HG03139 (cell line): Measurements from ENCODE around the gene DNMT3B.
"Not testable (repeated sequence)": the region's sequence is repeated elsewhere in the genome, so short reads cannot be mapped to it uniquely, and the experiment has no call there.

Experiments used
- ATAC-seq: cut with Tn5 transposase; IDR thresholded peaks from one replicate; pipeline ENCODE4 v1.9.1; 2021; ENCODE audit not compliant: unreplicated experiment

Gene DNMT3B

DNA sequence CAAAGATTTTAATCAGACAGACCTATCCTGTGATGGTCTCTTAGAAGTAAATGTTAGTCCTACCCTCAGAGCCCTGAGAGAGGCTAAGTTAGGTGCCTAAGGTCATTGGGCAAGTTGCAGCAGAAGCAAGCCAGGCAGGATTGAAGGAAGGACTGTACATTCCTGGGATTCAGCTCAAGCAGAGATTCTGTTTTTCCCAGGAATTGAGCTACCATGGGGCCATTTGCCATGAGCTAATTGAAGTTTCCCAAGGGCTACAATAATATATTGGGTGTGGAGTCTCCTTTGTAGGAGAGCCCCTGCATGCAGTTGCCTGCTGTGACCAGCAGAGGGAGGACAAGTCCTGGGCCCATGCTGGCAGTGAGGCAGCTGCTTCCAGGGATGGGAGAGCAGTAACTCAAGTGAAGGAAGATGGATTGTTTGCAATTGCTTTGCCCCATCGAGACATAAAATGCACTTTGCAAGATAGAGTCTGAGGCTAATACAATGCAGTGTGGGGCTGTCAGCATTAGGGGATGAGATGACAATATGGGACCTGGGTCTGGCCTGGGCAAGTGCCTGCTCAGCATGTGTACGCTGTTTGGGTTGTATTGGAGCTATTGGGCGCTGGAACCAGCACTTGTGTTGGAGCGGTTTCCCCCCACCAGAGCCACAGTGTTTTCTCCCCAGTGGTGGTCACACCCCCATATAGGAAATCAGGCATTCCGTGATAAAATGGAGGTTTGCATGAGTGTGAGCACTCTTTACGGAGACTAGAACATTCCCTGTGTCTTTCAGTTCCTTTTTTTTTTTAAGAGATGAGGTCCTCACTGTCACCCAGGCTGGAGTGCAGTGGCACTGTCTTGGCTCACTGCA, 27.9 kb downstream of the DNMT3B start:
- ATAC-seq = no peak

DNA sequence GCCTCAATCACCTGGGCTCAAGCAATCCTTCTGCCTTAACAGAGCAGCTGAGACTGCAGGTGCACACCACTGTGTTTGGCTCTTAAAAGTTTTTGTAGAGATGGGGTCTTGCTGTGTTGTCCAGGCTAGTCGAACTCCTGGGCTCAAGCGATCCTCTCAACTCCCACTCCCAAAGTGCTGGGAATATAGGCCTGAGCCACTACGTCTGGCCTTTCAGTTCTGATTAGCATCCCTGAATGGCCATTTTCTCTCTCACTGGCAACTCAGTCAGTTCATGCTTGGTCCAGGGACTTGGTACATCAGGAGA, 28.5 kb downstream of the DNMT3B start:
- ATAC-seq = no peak

DNA sequence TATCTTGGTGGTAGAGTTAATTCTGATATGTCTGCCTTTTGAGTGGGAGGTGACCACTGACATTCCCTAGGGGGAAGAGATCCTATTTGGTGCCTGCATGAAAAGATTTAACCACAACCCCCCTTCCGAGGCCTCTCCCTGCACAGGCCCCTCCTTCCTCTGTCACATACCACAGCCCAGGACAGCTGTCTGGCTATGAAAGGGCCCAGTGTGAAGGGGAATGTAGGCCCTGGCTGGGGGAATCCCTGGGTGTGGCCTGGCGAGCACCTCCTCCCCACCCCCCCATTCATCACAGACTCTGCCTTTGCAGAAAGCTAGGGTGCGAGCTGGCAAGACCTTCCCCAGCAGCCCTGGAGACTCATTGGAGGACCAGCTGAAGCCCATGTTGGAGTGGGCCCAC, 30.1 kb downstream of the DNMT3B start:
- no peak for ATAC-seq

DNA sequence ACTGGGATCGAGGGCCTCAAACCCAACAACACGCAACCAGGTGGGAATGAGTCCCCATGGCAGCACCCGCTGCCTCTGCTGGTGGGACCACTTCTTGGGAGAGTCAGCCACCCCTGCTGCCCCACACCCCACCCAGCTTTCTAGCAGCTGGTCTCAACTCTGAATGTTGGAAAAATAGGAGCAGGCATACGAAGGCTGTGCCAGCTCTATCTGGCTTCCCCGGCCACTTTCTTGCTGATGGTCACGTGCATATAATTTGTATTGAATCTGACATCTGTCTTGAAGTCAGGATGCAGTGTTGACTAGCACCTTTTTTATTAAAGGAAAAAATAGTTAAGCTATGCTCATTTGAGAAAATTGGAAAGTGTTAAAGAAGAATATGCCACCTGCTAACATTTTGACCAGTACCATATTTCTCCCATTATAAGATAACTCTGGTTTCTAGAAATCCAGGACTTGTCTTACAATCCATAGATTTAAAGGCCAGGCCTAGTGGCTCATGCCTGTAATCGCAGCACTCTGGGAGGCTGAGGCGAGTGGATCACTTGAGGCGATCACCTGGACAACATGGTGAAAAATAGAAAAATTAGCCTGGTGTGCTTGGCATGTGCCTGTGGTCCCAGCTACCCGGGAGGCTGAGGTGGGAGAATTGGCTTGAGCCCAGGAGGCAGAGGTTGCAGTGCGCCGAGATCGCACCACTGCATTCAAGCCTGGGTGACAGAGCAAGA, 30.7 kb downstream of the DNMT3B start:
- ATAC-seq = no peak

DNA sequence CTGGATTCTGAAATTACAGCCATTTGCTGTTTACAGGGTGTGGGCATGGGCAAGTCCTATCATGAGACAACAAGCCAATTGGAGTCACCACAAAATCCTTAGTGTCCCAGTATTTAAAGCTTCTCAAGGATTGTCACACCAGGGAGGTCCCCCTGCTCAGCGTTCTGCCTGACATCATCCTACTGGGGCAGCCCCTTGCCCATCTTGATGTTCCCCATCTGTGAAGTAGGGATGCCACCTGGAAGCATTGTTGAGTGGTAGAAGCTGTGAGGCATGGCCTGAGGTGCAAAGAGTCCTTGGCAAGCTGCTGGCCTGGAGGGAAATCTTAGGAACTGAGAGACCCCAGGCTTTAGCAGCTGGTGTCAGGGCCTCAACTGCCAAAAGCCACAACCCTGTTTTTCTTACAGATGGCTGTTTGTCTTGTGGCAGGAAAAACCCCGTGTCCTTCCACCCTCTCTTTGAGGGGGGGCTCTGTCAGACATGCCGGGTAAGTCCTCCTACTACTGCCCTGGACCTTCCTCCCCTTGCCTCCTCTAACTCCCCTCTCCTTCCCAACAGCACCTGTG, 34.3 kb downstream of the DNMT3B start:
- ATAC-seq = no peak

DNA sequence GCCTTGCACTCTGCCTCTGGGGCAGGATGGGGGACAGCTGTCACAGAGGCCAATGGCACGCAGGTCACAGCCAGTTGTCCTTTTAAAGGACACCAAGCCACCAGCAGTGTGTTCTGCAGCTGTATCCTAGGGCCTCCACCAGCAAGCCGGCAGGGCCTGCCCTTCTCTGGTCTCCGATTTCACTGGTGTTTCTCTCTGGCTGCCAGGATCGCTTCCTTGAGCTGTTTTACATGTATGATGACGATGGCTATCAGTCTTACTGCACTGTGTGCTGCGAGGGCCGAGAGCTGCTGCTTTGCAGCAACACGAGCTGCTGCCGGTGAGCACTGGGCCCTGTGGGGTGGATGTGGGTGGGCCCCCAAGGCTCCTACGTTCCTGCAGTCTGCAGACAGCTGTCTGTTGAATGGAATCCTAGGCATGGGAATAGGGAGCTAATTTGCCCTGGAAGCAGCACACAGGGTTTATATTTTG, 34.8 kb downstream of the DNMT3B start:
- no peak for ATAC-seq

DNA sequence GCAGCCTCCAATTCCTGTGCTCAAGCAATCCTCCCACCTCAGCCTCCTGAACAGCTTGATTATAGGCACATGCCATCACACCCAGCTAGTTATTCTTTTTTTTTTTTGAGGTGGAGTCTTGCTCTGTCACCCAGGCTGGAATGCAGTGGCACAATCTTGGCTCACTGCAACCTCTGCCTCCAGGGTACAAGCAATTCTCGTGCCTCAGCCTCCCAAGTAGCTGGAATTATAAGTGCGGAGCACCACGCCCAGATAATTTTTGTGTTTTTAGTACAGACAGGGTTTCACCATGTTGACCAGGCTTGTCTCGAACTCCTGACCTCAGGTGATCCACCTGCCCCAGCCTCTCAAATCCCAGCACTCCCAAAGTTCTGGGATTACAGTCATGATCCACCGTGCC, 35.4 kb downstream of the DNMT3B start:
- not testable (repeated sequence) for ATAC-seq

DNA sequence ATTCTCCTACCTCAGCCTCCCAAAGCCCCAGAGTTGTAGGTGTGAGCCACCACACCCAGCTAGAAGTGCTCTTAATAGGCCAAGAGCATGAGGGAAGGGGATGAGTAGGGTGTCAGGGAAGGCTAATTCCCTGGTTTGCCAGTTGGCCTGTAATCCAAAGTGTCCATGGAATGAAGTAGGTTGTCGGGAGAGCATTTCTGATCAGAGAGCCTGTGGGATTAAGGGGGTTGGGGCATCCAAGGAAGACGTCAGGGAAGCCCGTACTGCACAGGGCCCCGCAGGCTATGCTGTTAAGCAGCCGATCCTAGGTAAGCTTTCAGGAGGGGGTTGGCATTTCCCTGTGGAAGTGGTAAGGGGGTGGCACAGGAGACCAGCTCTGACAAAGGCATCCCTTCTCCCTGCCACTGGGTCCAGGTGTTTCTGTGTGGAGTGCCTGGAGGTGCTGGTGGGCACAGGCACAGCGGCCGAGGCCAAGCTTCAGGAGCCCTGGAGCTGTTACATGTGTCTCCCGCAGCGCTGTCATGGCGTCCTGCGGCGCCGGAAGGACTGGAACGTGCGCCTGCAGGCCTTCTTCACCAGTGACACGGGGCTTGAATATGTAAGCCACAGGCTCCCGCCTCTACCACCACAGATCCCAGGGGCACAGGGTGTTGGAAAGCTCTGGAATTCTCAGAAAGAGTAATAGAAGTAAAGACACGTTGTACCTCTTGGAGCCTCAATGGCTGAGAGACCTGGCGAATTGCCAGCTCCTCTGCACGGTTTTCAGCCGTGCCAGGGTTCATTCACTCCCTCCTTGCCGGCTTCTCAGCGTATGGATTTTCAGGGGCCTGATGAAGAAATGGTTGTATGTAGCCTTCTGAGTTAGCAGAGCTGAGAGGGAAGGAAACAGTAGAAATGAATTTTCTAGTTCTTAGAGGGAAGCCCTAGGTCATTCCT, 36.1 kb downstream of the DNMT3B start:
- ATAC-seq = no peak

DNA sequence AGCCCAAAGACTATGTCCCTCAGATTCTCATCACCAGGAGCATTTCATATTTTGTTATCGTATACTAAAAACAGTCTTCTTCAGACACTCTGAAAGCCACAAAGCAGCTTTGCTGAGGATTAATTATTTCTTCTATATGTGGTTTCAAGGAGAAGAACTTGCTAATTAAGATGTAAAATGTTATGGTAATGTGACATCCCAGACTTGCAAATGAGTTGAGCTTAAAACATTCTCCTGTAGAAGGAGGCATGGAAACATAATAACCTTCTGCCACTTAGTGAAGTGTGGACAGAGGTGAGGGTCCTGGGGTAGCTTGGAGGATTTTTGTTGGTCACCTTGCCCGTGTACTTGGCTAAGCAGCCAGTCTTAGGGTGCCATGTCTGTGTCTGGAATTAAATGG, 40.9 kb downstream of the DNMT3B start:
- no peak for ATAC-seq

DNA sequence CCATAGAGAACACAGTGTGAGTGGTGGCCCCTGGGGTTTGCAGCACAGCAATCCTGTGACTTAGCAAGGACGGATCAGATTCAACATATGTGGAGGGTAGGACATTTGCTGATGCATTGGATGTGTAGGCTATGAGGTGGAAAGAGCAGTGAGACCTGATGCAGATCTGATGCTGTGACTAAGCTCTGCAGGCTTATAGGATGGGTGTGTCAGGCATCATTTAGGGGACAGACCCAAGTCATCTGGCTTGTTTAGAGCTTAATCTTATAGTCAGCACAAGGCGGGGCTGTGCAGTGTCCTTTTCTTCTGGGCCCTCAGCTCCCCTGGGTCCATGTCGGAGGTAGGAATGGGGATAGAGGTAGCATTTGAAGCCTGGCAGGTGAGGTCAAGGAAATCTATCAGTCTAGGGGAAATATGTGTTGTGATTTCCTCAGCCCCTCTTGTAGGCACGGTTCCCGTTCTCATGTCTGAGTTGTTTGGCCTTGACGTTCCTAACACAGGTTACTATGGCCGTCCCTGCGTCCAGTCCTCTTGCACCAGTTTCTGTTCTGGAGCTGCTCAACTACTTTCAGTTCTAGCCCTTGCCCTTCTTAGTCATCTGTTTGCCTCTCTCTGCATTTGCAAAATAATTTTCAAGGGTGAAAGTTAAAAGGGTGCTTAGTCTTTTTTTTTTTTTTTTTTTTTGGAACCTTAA, 42.0 kb downstream of the DNMT3B start:
- no peak for ATAC-seq

DNA sequence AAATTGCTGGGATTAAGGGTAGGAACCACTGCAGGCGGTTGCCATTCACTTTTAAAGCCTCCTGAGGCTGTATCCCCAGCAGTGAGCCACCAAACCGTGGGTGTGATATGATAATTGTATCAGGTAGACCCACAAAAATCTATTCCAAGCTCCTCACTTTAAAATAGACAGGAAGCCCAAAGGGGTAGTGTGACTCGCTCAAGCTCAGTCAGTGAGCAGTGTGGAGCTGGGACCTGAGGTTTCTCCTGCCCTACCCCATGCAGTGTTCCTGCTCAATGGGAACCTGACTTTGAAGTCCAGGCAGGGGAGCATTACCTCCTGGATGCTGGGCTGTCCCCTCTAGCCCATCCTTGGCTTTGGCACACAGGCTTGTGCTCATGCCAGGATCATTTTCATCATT, 42.6 kb downstream of the DNMT3B start:
- no peak for ATAC-seq

DNA sequence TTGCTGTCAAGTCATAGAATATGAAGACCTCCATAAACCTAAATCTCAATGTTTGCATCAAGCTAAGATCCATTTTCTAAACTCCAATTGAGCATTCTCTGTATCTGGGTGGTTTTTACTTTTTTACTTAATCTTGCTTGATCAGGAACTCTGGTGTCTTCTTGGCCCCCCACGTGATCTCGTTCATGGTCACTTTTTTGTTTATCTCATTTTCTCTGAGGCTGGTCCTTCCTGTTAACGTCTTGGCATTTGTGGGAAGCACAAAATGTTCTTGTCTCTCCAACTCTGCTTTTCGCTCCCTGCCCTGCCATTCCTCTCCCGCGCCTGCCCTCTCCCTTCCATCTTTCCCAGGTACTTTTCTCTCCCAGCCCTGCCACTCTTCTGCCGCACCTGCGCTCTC, 43.5 kb downstream of the DNMT3B start:
- no peak for ATAC-seq

DNA sequence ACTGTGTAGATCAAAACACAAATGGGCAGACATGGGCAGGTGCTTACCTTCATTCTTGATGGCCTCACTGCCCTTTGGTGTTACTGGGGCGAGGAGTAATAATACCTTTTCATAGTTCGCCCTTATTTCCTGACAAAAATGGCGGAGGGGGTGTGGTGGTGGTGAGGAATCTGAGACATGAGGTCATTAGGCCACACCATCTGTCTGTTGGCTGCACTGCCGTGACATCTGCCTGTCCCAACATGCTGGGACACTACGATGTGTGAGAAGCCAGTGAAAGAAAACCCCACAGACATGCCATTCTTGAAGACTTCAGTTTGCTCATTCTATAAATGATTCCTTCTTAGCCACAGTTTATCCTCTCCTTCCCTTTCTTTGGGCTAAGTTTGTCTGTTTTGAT, 44.2 kb downstream of the DNMT3B start:
- no peak for ATAC-seq

DNA sequence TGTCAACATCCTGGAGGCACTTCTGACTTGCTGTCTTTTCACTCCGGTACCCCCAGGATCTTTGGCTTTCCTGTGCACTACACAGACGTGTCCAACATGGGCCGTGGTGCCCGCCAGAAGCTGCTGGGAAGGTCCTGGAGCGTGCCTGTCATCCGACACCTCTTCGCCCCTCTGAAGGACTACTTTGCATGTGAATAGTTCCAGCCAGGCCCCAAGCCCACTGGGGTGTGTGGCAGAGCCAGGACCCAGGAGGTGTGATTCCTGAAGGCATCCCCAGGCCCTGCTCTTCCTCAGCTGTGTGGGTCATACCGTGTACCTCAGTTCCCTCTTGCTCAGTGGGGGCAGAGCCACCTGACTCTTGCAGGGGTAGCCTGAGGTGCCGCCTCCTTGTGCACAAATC, 45.5 kb downstream of the DNMT3B start:
- no peak for ATAC-seq

DNA sequence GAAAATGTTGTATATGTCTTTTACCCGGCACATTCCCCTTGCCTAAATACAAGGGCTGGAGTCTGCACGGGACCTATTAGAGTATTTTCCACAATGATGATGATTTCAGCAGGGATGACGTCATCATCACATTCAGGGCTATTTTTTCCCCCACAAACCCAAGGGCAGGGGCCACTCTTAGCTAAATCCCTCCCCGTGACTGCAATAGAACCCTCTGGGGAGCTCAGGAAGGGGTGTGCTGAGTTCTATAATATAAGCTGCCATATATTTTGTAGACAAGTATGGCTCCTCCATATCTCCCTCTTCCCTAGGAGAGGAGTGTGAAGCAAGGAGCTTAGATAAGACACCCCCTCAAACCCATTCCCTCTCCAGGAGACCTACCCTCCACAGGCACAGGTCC, 46.3 kb downstream of the DNMT3B start:
- ATAC-seq = no peak

DNA sequence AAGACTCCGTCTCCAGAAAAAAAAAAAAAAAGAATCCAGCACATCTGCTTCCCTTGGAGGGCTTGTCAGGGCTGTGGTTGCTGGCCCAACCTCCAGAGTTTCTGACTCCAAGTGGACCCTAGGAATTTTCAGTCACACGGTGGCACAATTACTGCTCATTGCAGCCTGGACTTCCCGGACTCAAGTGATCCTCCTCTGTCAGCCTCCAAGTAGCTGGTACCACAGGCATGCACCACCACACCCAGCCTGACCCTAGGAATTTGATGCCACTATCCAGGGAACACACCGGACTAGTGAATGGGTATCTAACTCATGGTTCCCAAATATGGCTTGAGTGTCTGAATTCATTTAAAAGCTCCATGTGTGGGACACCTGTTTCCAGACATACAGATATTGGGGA, 47.7 kb downstream of the DNMT3B start:
- no peak for ATAC-seq

DNA sequence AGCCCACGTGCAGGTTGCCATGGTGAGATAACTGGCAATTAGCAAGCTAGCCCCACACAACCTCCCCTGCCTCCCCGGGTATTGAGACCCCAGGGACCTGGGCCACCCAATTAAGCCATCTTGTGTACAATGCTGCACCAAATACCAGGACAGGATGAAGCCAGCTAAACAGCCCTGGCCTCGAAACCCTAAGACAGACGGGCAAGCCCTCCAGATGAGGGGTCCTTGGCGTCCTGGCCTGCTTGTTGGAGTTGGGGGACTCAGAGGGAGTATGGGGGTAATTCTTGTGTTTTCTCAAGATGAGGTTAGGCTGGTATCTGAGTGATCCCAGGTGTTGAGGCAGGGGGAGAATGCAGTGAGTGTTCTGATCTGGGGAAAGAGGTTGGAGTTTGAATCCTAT, 48.8 kb downstream of the DNMT3B start:
- no peak for ATAC-seq

DNA sequence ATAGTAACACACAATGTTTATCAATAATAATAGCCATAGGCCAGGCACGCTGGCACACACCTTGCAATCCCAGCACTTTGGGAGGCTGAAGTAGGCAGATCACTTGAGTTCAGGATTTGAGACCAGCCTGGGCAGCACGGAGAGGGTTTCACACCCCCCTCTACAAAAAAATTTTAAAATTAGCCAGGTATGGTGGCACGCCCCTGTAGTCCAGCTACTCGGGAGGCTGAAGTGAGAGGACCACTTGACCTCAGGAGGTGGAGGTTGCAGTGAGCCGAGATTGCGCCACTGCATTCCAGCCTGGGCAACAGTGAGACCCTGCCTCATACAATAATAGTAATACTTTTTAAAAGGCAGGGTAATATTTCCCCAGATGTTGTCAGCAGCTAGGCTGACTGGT, 49.7 kb downstream of the DNMT3B start:
- no peak for ATAC-seq

DNA sequence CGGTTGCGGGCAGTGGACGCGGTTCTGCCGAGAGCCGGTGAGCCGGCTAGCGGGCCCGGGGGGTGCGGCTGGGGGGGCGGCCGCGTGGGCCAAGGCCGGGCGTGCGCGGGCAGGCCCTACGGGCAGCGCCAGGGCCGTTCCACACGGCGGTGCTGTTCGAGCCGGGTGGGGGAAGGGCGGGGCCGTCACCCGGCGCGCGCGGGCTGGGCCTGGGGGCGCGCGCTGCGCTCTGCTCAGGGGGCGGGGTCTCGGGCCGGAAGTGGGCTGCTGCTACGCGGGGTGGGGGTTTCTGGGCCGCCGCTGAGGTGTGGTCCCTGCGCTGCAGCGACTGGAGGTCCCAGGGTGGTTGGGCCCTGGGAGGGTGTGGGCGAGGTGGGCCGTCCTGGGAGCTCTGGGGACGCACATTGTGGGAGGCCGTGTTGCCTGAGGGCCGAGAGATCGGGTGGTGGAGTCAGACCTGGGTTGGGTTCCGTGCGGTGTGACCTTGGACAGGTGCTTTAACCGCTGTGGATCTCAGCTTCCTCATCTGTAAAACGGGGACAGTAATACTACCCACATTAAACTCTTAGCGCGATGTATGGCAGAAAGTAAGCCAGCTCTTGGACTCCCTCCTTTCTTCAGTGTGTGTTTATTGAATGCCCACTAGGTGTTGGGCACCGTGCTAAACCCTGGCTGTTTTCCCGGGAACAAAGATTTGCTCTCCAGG, 58.0 kb downstream of the DNMT3B start:
- ATAC-seq = peak; percentile 46
